Mesenchymal stem cell (in vitro differentiated cells and primary cell): ENCODE data around the gene GNAZ.
"Not testable (repeated sequence)": the region's sequence is repeated elsewhere in the genome, so short reads cannot be mapped to it uniquely, and the experiment has no call there.

Experiments used
- DNase-seq: peaks from one replicate; pipeline ENCODE4 v3.0.0-alpha.2; 2013
- H2AFZ ChIP-seq: one replicate; pipeline ENCODE4 v1.6.1; 2013; ENCODE audit warnings: low read depth, mild to moderate bottlenecking, control low read depth, inconsistent platforms, low read length, moderate library complexity
- H2AK5ac ChIP-seq: 2 replicates; pipeline ENCODE4 v1.6.1; 2013; ENCODE audit warnings: low read length, moderate library complexity, mild to moderate bottlenecking, inconsistent platforms; ENCODE audit not compliant: severe bottlenecking
- H2BK120ac ChIP-seq: one replicate; pipeline ENCODE4 v1.6.1; 2013; ENCODE audit warnings: low read depth, mild to moderate bottlenecking, inconsistent platforms, low read length, moderate library complexity
- H2BK12ac ChIP-seq, 2 experiments: one replicate each; pipeline ENCODE4 v1.6.1; 2013; ENCODE audit warnings: inconsistent platforms in 2 of 2, low read length in 2 of 2, mild to moderate bottlenecking in 2 of 2, moderate library complexity in 2 of 2, control low read depth in 1 of 2
- H2BK15ac ChIP-seq: one replicate; pipeline ENCODE4 v1.6.1; 2013; ENCODE audit warnings: mild to moderate bottlenecking, low read depth, inconsistent platforms; ENCODE audit not compliant: poor library complexity, severe bottlenecking
- H2BK5ac ChIP-seq: 2 replicates; pipeline ENCODE4 v1.6.1; 2013; ENCODE audit warnings: low read depth, mild to moderate bottlenecking, low read length, control low read depth, inconsistent platforms; ENCODE audit not compliant: poor library complexity, severe bottlenecking
- H3K14ac ChIP-seq, 2 experiments: one replicate each; pipeline ENCODE4 v1.6.1; 2013; ENCODE audit warnings: inconsistent platforms in 2 of 2, low read length in 2 of 2, control low read depth in 1 of 2, mild to moderate bottlenecking in 1 of 2, moderate library complexity in 1 of 2
- H3K18ac ChIP-seq, 2 experiments: one replicate each; pipeline ENCODE4 v1.6.1; 2013; ENCODE audit warnings: inconsistent platforms in 2 of 2, low read length in 2 of 2, control low read depth in 1 of 2, low read depth in 1 of 2, mild to moderate bottlenecking in 1 of 2
- H3K23ac ChIP-seq, 2 experiments: one replicate each; pipeline ENCODE4 v1.6.1; 2013; ENCODE audit warnings: inconsistent platforms in 2 of 2, low read length in 2 of 2, mild to moderate bottlenecking in 2 of 2, moderate library complexity in 2 of 2, control low read depth in 1 of 2
- H3K27ac ChIP-seq: 2 replicates; pipeline ENCODE4 v1.5.1; 2013; ENCODE audit warnings: mild to moderate bottlenecking, moderate library complexity, low read length, control low read depth, inconsistent platforms; ENCODE audit not compliant: poor library complexity, severe bottlenecking
- H3K27me3 ChIP-seq, 2 experiments: 2 replicates each; pipeline versions ENCODE4 v1.6.1 to v1.7.0; 2013; ENCODE audit warnings: low read length in 2 of 2, mild to moderate bottlenecking in 2 of 2, moderate library complexity in 2 of 2, control low read depth in 1 of 2, inconsistent platforms in 1 of 2; ENCODE audit not compliant: control insufficient read depth in 1 of 2, insufficient read depth in 1 of 2
- H3K36me3 ChIP-seq, 2 experiments: 2 replicates each; pipeline versions ENCODE4 v1.6.1 to v1.7.0; 2013; ENCODE audit warnings: low read length in 2 of 2, control low read depth in 1 of 2, inconsistent platforms in 1 of 2, low read depth in 1 of 2, mild to moderate bottlenecking in 1 of 2; ENCODE audit not compliant: insufficient read depth in 2 of 2, control insufficient read depth in 1 of 2
- H3K4ac ChIP-seq, 2 experiments: one replicate each; pipeline ENCODE4 v1.6.1; 2013; ENCODE audit warnings: inconsistent platforms in 2 of 2, low read length in 2 of 2, mild to moderate bottlenecking in 2 of 2, moderate library complexity in 2 of 2, control low read depth in 1 of 2, low read depth in 1 of 2
- H3K4me1 ChIP-seq: 2 replicates; pipeline ENCODE4 v1.6.1; 2013; ENCODE audit warnings: low read depth, low read length, control low read depth; ENCODE audit not compliant: control insufficient read depth, insufficient read depth
- H3K4me2 ChIP-seq: 2 replicates; pipeline ENCODE4 v1.6.1; 2013; ENCODE audit warnings: low read length, mild to moderate bottlenecking, inconsistent platforms; ENCODE audit not compliant: poor library complexity, severe bottlenecking
- H3K4me3 ChIP-seq, 2 experiments: 2 replicates each; pipeline versions ENCODE4 v1.5.1 to v1.7.0; 2013; ENCODE audit warnings: low read length in 2 of 2, mild to moderate bottlenecking in 2 of 2, control low read depth in 1 of 2, low read depth in 1 of 2; ENCODE audit not compliant: insufficient read depth in 1 of 2
- H3K79me1 ChIP-seq: replicated peaks from 2 replicates; pipeline ENCODE4 v1.6.1; 2013; ENCODE audit warnings: mild to moderate bottlenecking, control low read depth, low read length, inconsistent platforms; ENCODE audit not compliant: poor library complexity, severe bottlenecking
- H3K9ac ChIP-seq: 2 replicates; pipeline ENCODE4 v1.7.0; 2013; ENCODE audit warnings: mild to moderate bottlenecking, low read length, moderate library complexity
- H3K9me3 ChIP-seq: 2 replicates; pipeline ENCODE4 v1.7.0; 2013; ENCODE audit warnings: mild to moderate bottlenecking, low read length; ENCODE audit not compliant: control insufficient read depth
- H4K8ac ChIP-seq: one replicate; pipeline ENCODE4 v1.6.1; 2013; ENCODE audit warnings: inconsistent platforms, mild to moderate bottlenecking, low read length, moderate library complexity
- H4K91ac ChIP-seq: one replicate; pipeline ENCODE4 v1.6.1; 2013; ENCODE audit warnings: mild to moderate bottlenecking, low read length, inconsistent platforms
- WGBS: methylation state at CpG from one replicate; pipeline ENCODE4 v1.1.7; 2013; ENCODE audit warnings: mixed read lengths; 5-methylcytosine and 5-hydroxymethylcytosine counted together

GNAZ gene

GRCh38 chr22:23132376-23133091 lies 62.2 kb downstream of the GNAZ start:
- H2BK120ac ChIP-seq, result no peak overlapping the region

DNA sequence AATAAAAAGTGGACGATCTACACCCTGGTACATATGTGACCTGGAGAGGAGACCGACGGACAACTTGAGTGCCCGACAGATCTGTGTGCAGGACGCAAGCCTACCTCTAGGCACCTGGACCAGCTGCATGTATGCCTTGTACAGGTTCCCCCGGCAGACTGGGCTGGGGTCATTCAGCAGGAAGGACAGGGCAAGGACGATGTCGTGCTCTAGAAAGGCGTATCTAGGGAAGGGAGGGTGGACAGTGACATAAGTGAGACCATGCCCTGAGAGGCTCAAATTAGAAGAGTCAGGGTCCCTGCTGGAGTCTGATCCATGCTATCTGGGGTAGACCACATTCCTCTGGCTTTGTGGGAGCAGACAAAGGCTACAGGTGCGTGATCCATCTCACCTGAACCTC lies 63.6 kb downstream of the GNAZ start:
- Histone ChIP-seq H3K4ac (no peak overlapping the region), H3K9ac (no peak overlapping the region), H2BK120ac (no peak overlapping the region), H2BK12ac (no peak overlapping the region), H3K36me3 (no peaks in the 10 kb centered on the region), H3K9me3 (no peaks in the 10 kb centered on the region), H3K14ac (no peak overlapping the region), H3K27me3 (peaks cover 4 to 17% of the 10 kb centered on the region in 2 experiments), H3K27ac (no peak overlapping the region), H3K4me1 (peaks cover 2% of the 10 kb centered on the region), H3K23ac (no peak overlapping the region), H3K18ac (no peak overlapping the region), H4K91ac (no peak overlapping the region), H2AK5ac (no peak overlapping the region), H4K8ac (no peak overlapping the region), H2BK15ac (no peak overlapping the region), H3K4me2 (no peak overlapping the region), H3K79me1 (no peaks in the 10 kb centered on the region), H2AFZ (no peak overlapping the region), H2BK5ac (no peak overlapping the region), H3K4me3 (no peak overlapping the region)
- 90% methylated on average over 10 of the region's 10 CpGs for WGBS
- no peak for DNase-seq

More at GRCh38 chr22:23132376-23133091, 62.2 kb downstream of the GNAZ start:
- no peaks in the 10 kb centered on the region for H3K9me3 ChIP-seq
- H4K8ac ChIP-seq, result no peak overlapping the region
- H3K36me3 ChIP-seq, result no peaks in the 10 kb centered on the region
- H3K27me3 ChIP-seq, result peaks cover 4 to 17% of the 10 kb centered on the region in 2 experiments
- no peak overlapping the region for H3K4me3 ChIP-seq
- H3K27ac ChIP-seq, result no peak overlapping the region
- H2AFZ ChIP-seq, result no peak overlapping the region
- DNase-seq, result no peak
- no peak overlapping the region for H3K14ac ChIP-seq
- no peaks in the 10 kb centered on the region for H3K79me1 ChIP-seq
- H3K4ac ChIP-seq, result no peak overlapping the region
- no peak overlapping the region for H3K9ac ChIP-seq
- no peak overlapping the region for H2BK5ac ChIP-seq
- H3K4me2 ChIP-seq, result no peak overlapping the region
- H3K23ac ChIP-seq, result no peak overlapping the region
- H2AK5ac ChIP-seq, result no peak overlapping the region
- H4K91ac ChIP-seq, result no peak overlapping the region
- peaks cover 2% of the 10 kb centered on the region for H3K4me1 ChIP-seq
- H2BK12ac ChIP-seq, result no peak overlapping the region
- 82% methylated on average over 8 of the region's 10 CpGs for WGBS
- no peak overlapping the region for H2BK15ac ChIP-seq
- H3K18ac ChIP-seq, result no peak overlapping the region

DNA sequence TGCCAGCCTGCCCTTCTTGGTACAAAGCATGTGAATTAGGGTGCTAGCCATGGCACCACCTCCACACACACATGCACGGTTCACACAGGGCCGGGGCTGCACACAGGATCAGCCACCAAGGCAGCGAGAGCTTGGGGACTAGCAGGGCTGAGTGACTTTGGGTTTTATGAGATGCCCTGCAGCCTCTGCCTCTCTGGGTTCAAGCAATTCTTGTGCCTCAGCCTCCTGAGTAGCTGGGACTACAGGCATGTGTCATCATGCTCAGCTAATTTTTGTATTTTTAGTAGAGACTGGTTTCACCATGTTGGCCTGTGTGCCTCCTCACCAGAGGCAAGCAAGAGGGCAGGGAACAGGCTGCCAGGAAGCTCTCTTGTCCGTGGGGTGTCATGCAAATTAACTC lies 66.7 kb downstream of the GNAZ start:
- H4K8ac ChIP-seq, DNase-seq, H3K27ac ChIP-seq, H3K4me3 ChIP-seq, H4K91ac ChIP-seq, H3K4ac ChIP-seq, H3K36me3 ChIP-seq, H2BK5ac ChIP-seq, H3K18ac ChIP-seq, H2AK5ac ChIP-seq, H3K23ac ChIP-seq, H2BK12ac ChIP-seq, H3K4me2 ChIP-seq, H3K14ac ChIP-seq, H3K4me1 ChIP-seq, H3K9ac ChIP-seq, H2AFZ ChIP-seq, H2BK120ac ChIP-seq, H3K9me3 ChIP-seq, H3K79me1 ChIP-seq, H2BK15ac ChIP-seq: not testable (repeated sequence)
- H3K27me3 ChIP-seq, result peaks cover 0 to 13% of the 10 kb centered on the region in 2 experiments
- WGBS, result 80% methylated on average over 1 of the region's 4 CpGs

DNA sequence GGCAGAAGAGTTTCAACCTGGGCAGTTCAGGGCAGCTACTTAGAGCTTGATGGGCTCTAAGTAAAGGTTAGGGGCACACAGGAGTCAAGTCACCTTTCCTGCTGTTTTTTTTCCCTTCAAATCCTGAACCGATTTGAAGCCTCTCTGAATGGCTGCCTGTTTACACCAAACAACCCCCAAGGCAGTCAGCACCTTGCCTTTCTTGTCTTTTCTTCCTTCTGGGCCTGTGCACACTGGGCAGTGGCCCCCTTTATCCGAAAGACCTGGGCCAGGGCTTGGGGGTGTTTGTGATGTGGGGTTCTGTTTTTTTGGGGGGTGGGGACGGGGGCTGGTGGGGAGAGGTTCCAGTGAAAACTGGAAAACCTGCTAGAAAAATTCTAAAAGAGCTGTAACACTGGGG lies 67.1 kb downstream of the GNAZ start:
- Histone ChIP-seq H3K23ac (no peak overlapping the region), H3K9ac (no peak overlapping the region), H4K8ac (no peak overlapping the region), H2AFZ (no peak overlapping the region), H2BK5ac (no peak overlapping the region), H2AK5ac (no peak overlapping the region), H3K36me3 (no peaks in the 10 kb centered on the region), H3K18ac (no peak overlapping the region), H3K4ac (no peak overlapping the region), H2BK120ac (no peak overlapping the region), H3K27ac (no peak overlapping the region), H4K91ac (no peak overlapping the region), H3K27me3 (peaks cover 0 to 8% of the 10 kb centered on the region in 2 experiments), H3K79me1 (no peaks in the 10 kb centered on the region), H2BK15ac (no peak overlapping the region), H2BK12ac (no peak overlapping the region), H3K4me1 (peaks cover 8% of the 10 kb centered on the region), H3K14ac (no peak overlapping the region), H3K4me2 (no peak overlapping the region), H3K9me3 (no peaks in the 10 kb centered on the region), H3K4me3 (no peak overlapping the region)
- no peak for DNase-seq
- 59% methylated on average over 2 of the region's 3 CpGs for WGBS
